MM.1S (cell line): Measurements from ENCODE around the gene SPRED1.

Experiments
- DNase-seq: peaks from one replicate; pipeline ENCODE4 v3.0.0-alpha.2; 2015
- H2AFZ ChIP-seq: fragments of 300-600 bp; sonication (generic); 2 replicates; pipeline ENCODE4 v1.6.0; 2016; ENCODE audit warnings: antibody characterized with exemption, low read length
- H3F3A ChIP-seq: fragments of 300-600 bp; sonication (generic); 2 replicates; pipeline ENCODE4 v1.6.1; 2016; ENCODE audit warnings: mild to moderate bottlenecking, antibody characterized with exemption, low read length, moderate library complexity, mixed read lengths; ENCODE audit not compliant: insufficient read depth
- H3K27ac ChIP-seq: fragments of 300-600 bp; sonication (generic); 2 replicates; pipeline ENCODE4 v1.5.1; 2016; ENCODE audit warnings: mild to moderate bottlenecking, low read length
- H3K27me3 ChIP-seq: fragments of 300-600 bp; sonication (generic); replicated peaks from 2 replicates; pipeline ENCODE4 v1.6.0; 2016; ENCODE audit warnings: low read length; ENCODE audit not compliant: insufficient read depth
- H3K36me3 ChIP-seq: fragments of 300-600 bp; sonication (generic); replicated peaks from 2 replicates; pipeline ENCODE4 v1.6.1; 2016; ENCODE audit warnings: mild to moderate bottlenecking, low read length, mixed read lengths; ENCODE audit not compliant: insufficient read depth
- H3K4me1 ChIP-seq: fragments of 300-600 bp; sonication (generic); 2 replicates; pipeline ENCODE4 v1.6.1; 2016; ENCODE audit warnings: low read length, mixed read lengths
- H3K4me2 ChIP-seq: fragments of 300-600 bp; sonication (generic); 2 replicates; pipeline ENCODE4 v1.6.0; 2016; ENCODE audit warnings: low read depth, low read length
- H3K4me3 ChIP-seq: fragments of 300-600 bp; sonication (generic); 2 replicates; pipeline ENCODE4 v1.5.1; 2016; ENCODE audit warnings: low read length, mixed read lengths
- H3K79me2 ChIP-seq: fragments of 300-600 bp; sonication (generic); 2 replicates; pipeline ENCODE4 v1.6.1; 2016; ENCODE audit warnings: mixed run types, low read length, mixed read lengths
- H3K9ac ChIP-seq: fragments of 300-600 bp; sonication (generic); 2 replicates; pipeline ENCODE4 v1.6.1; 2016; ENCODE audit warnings: low read length, mixed read lengths
- H3K9me2 ChIP-seq: fragments of 300-600 bp; sonication (generic); replicated peaks from 2 replicates; pipeline ENCODE4 v1.6.1; 2016; ENCODE audit warnings: mild to moderate bottlenecking, low read length, mixed read lengths; ENCODE audit not compliant: insufficient read depth
- H3K9me3 ChIP-seq: fragments of 300-600 bp; sonication (generic); replicated peaks from 2 replicates; pipeline ENCODE4 v1.6.1; 2016; ENCODE audit warnings: mild to moderate bottlenecking, low read length, mixed read lengths; ENCODE audit not compliant: insufficient read depth
- H4K20me1 ChIP-seq: fragments of 300-600 bp; sonication (generic); 2 replicates; pipeline ENCODE4 v1.6.1; 2016; ENCODE audit warnings: mild to moderate bottlenecking, low read length, moderate library complexity, mixed read lengths; ENCODE audit not compliant: insufficient read depth
- EZH2 ChIP-seq: fragments of 300-600 bp; sonication (generic); optimal IDR thresholded peaks from 2 replicates; pipeline ENCODE3; 2017; ENCODE audit warnings: low read depth, mild to moderate bottlenecking, antibody characterized with exemption, low read length, mixed read lengths
- EZH2phosphoT487 ChIP-seq: fragments of 300-600 bp; sonication (generic); IDR thresholded peaks from 2 replicates; pipeline ENCODE4 v1.6.1; 2018; ENCODE audit warnings: antibody characterized with exemption, low read length
- TF ChIP-seq, protein P1 (sequence below): fragments of 300-600 bp; sonication (generic); IDR thresholded peaks from 2 replicates; pipeline ENCODE4 v1.5.1; 2016; ENCODE audit warnings: antibody characterized with exemption, low read length, mixed read lengths

Gene SPRED1

DNA sequence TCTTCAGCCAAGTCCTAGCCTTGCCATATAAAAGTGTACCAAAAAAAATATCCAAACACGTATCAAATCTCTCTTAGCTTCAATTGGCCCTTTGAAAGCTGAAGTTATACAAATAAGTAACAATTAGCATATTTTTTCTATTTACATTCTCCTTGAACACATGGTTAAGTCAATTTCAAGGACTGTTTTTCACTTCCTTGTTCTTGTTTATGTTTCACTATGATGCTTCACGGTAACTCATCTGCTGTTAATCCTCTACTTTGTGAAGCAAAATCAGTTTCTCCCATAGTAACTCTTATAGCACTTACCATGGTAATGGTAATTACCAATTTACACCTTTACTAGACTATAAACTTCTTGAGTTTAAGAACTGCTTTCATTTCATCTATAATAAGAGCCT is 10.6 kb upstream of the SPRED1 start:
- peaks cover 35% of the 10 kb centered on the region for H3K4me1 ChIP-seq
- peak; percentile 55 for DNase-seq

DNA sequence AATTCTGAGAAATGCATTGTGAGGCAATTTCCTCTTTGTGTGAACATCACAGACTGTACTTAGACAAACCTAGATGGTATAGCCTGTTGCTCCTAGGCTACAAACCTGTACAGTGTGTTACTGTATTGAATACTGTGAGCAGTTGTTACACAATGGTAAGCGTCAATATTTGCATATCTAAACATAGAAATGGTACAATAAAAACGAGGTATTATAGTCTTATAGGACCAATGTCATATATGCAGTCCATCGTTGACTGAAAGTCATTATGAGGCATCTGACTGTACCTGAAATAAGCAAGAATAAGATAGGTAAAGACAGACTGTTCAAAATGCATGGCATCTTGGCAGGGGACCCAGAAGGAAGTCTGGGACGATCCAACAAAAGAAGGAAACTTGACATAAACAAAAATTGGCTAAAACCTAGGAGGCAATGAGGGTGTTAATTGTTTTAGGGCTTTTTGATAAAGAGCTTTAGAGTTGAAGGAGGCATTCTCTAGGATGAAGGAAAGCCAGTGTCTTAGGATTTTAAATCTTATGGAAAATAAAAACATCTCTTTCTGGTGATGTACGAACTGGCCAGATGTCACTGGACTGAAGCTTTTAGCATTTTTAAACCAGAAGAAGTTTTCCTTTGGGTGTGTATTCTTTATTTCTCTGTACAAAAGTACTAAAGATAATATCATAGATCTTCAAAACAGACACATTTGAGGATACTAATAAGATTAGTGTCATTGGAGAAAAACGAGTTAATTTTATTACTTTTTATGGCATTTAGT is 9.2 kb upstream of the SPRED1 start:
- TF ChIP-seq EZH2, result no peak
- TF ChIP-seq EZH2phosphoT487, result no peak
- Histone ChIP-seq H3K36me3 (no peaks in the 10 kb centered on the region), H3K4me1 (peaks cover 22% of the 10 kb centered on the region), H3K27me3 (no peaks in the 10 kb centered on the region), H3K9ac (no peak overlapping the region), H3K9me3 (no peaks in the 10 kb centered on the region), H2AFZ (no peak overlapping the region), H3F3A (peaks cover 3% of the 10 kb centered on the region), H3K4me3 (no peak overlapping the region), H4K20me1 (no peaks in the 10 kb centered on the region), H3K27ac (no peak overlapping the region), H3K4me2 (no peak overlapping the region), H3K9me2 (no peaks in the 10 kb centered on the region), H3K79me2 (no peaks in the 10 kb centered on the region)
- DNase-seq, result no peak

More for the DNA sequence above, 10.6 kb upstream of the SPRED1 start:
- Histone ChIP-seq H3K27ac (peak overlapping the region; percentile 5; the same call in 1 of the 2 replicates), H3K9me2 (no peaks in the 10 kb centered on the region), H3K9me3 (no peaks in the 10 kb centered on the region), H3K4me3 (peak overlapping the region; percentile 19; the same call in 1 of the 2 replicates), H3K36me3 (no peaks in the 10 kb centered on the region), H4K20me1 (no peaks in the 10 kb centered on the region), H2AFZ (peak overlapping the region; percentile 10; the same call in 1 of the 2 replicates), H3K27me3 (no peaks in the 10 kb centered on the region), H3K9ac (no peak overlapping the region), H3K4me2 (peak overlapping the region; percentile 44), H3K79me2 (no peaks in the 10 kb centered on the region), H3F3A (peaks cover 15% of the 10 kb centered on the region)
- no peak for TF ChIP-seq EZH2phosphoT487
- TF ChIP-seq, protein P1, sequence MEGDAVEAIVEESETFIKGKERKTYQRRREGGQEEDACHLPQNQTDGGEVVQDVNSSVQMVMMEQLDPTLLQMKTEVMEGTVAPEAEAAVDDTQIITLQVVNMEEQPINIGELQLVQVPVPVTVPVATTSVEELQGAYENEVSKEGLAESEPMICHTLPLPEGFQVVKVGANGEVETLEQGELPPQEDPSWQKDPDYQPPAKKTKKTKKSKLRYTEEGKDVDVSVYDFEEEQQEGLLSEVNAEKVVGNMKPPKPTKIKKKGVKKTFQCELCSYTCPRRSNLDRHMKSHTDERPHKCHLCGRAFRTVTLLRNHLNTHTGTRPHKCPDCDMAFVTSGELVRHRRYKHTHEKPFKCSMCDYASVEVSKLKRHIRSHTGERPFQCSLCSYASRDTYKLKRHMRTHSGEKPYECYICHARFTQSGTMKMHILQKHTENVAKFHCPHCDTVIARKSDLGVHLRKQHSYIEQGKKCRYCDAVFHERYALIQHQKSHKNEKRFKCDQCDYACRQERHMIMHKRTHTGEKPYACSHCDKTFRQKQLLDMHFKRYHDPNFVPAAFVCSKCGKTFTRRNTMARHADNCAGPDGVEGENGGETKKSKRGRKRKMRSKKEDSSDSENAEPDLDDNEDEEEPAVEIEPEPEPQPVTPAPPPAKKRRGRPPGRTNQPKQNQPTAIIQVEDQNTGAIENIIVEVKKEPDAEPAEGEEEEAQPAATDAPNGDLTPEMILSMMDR, result no peak
- no peak for TF ChIP-seq EZH2

DNA sequence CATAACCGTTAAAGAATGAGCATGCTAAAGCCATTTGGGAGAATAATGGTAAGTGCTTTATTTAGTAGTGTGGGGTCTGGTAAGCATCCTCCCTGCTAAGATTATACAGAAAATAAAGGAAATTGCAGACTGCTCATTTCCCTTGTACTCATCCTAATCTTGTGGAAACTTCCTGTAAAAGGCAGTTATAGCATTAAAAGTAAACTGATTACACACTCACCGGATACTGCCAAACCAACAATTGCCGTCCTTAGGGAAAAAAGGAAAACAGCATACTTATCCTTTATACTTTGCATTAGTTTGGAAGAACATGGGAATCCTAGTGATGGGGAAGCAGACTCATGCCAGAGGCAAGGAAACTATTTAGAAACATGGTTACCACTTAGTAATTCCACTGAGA is 5.3 kb upstream of the SPRED1 start:
- Histone ChIP-seq H4K20me1 (no peaks in the 10 kb centered on the region), H3K79me2 (no peaks in the 10 kb centered on the region; the same call in 1 of the 2 replicates), H2AFZ (no peak overlapping the region), H3K9me3 (no peaks in the 10 kb centered on the region), H3K4me2 (no peak overlapping the region), H3K4me1 (peaks cover 7% of the 10 kb centered on the region), H3F3A (peaks cover 17% of the 10 kb centered on the region), H3K36me3 (no peaks in the 10 kb centered on the region), H3K4me3 (no peak overlapping the region), H3K9ac (no peak overlapping the region), H3K27ac (no peak overlapping the region), H3K9me2 (no peaks in the 10 kb centered on the region), H3K27me3 (no peaks in the 10 kb centered on the region)
- no peak for DNase-seq
- TF ChIP-seq EZH2, result no peak

DNA sequence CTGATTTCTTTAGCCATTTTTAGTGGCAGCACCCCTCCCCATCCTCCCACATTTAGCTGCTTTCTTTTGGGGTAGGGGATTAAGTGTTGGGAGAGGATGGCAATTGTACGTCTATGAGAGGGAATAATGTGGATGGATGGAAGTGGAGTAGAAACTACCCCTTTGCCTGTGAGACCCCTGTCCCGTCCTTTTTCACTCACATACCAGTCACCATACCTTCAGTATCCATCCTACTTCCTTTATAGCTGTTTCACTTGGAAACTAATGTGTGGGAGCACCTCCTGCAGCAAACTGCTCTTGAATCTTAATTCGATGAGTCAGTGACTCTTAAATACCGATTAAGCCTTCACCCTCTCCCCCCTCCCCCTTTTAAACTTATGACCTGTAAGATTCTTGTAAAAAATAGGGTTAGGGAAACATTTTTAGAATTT is 730 bp downstream of the SPRED1 start:
- Histone ChIP-seq H3K9me2 (no peaks in the 10 kb centered on the region), H3K36me3 (no peaks in the 10 kb centered on the region), H3K27ac (peak overlapping the region; percentile 55; the same call in 1 of the 2 replicates), H4K20me1 (peaks cover 18% of the 10 kb centered on the region), H3K27me3 (no peaks in the 10 kb centered on the region), H3K4me2 (peak overlapping the region; percentile 78), H3K4me1 (peaks cover 14% of the 10 kb centered on the region), H3K9me3 (no peaks in the 10 kb centered on the region), H3K9ac (peak overlapping the region; percentile 74), H3K4me3 (peak overlapping the region; percentile 92), H3K79me2 (peaks cover 59% of the 10 kb centered on the region), H2AFZ (no peak overlapping the region), H3F3A (peaks cover 28% of the 10 kb centered on the region)
- TF ChIP-seq EZH2, result no peak
- no peak for DNase-seq
